ENCODE data around the gene CACNG7. TPM values are rescaled to one million over a fixed set of nuclear protein-coding genes. Genes with fewer than 3 reads are reported as not detected.

CACNG7 gene
- polyA plus RNA-seq, 1 donor from 2014 or later, result 27.8 TPM

DNA sequence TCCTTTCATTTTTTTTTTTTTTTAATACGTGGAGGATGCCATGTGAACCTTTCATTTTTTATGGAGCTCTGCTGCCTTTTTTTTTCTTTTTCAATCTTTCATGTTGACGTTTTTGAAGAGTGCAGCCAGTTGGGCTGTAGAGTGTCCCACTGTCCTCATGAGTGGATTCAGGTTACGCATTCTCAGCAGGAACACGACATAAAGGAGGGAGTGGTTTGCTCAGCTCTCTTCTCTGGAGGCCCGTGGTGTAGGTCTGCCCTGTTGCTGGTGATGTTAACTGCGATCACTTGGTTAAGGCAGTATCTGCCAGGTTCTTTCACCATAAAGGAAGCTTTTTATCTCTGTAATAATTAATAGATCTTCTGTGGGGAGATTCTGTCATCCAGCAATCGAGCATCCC, 27.0 kb downstream of the CACNG7 start:
- Histone ChIP-seq H3K4me3 (ENCODE audit: low read length) (no peak overlapping the region), H3K36me3 (ENCODE audit: insufficient read depth, low read length) (no peaks in the 10 kb centered on the region), H3K9me3 (ENCODE audit: low read length) (peaks cover 4% of the 10 kb centered on the region), H3K4me2 (ENCODE audit: low read length) (no peak overlapping the region), H3K27me3 (ENCODE audit: insufficient read depth, low read depth, low read length) (no peaks in the 10 kb centered on the region), H3K79me2 (replicated peaks; ENCODE audit: insufficient read depth, low read length) (no peaks in the 10 kb centered on the region), H3F3A (ENCODE audit: insufficient read depth, low read length, poor library complexity, severe bottlenecking) (no peaks in the 10 kb centered on the region), H3K27ac (ENCODE audit: low read length) (no peak overlapping the region), H3K9me2 (ENCODE audit: insufficient read depth, low read length) (no peaks in the 10 kb centered on the region), H4K20me1 (ENCODE audit: insufficient read depth) (no peaks in the 10 kb centered on the region), H3K9ac (ENCODE audit: low read length) (no peak overlapping the region), H2AFZ (ENCODE audit: low read depth, low read length) (no peak overlapping the region)
- TF ChIP-seq EP300 (conservative IDR thresholded peaks at IDR 0.05; ENCODE audit: poor library complexity, severe bottlenecking) (no peak), POLR2AphosphoS5 (IDR thresholded peaks at IDR 0.05) (no peak), SMC3 (conservative IDR thresholded peaks at IDR 0.05; ENCODE audit: poor library complexity) (no peak), MXI1 (conservative IDR thresholded peaks at IDR 0.05; ENCODE audit: poor library complexity, severe bottlenecking) (no peak), CTCF (IDR thresholded peaks at IDR 0.05; ENCODE audit: poor library complexity, severe bottlenecking) (no peak), TAF1 (IDR thresholded peaks at IDR 0.05; ENCODE audit: low read depth) (no peak), EZH2 (IDR thresholded peaks at IDR 0.05; ENCODE audit: borderline replicate concordance, insufficient read depth, low read length, poor library complexity, severe bottlenecking) (no peak), RAD21 (conservative IDR thresholded peaks at IDR 0.05) (no peak)
- TF ChIP-seq, protein P1, sequence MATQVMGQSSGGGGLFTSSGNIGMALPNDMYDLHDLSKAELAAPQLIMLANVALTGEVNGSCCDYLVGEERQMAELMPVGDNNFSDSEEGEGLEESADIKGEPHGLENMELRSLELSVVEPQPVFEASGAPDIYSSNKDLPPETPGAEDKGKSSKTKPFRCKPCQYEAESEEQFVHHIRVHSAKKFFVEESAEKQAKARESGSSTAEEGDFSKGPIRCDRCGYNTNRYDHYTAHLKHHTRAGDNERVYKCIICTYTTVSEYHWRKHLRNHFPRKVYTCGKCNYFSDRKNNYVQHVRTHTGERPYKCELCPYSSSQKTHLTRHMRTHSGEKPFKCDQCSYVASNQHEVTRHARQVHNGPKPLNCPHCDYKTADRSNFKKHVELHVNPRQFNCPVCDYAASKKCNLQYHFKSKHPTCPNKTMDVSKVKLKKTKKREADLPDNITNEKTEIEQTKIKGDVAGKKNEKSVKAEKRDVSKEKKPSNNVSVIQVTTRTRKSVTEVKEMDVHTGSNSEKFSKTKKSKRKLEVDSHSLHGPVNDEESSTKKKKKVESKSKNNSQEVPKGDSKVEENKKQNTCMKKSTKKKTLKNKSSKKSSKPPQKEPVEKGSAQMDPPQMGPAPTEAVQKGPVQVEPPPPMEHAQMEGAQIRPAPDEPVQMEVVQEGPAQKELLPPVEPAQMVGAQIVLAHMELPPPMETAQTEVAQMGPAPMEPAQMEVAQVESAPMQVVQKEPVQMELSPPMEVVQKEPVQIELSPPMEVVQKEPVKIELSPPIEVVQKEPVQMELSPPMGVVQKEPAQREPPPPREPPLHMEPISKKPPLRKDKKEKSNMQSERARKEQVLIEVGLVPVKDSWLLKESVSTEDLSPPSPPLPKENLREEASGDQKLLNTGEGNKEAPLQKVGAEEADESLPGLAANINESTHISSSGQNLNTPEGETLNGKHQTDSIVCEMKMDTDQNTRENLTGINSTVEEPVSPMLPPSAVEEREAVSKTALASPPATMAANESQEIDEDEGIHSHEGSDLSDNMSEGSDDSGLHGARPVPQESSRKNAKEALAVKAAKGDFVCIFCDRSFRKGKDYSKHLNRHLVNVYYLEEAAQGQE (IDR thresholded peaks at IDR 0.05; ENCODE audit: borderline replicate concordance), result no peak

- Histone ChIP-seq H3F3A (ENCODE audit: insufficient read depth, low read length, poor library complexity, severe bottlenecking) (no peaks in the 10 kb centered on the region), H3K27ac (ENCODE audit: low read length) (no peak overlapping the region), H3K27me3 (ENCODE audit: insufficient read depth, low read depth, low read length) (no peaks in the 10 kb centered on the region), H4K20me1 (ENCODE audit: insufficient read depth) (no peaks in the 10 kb centered on the region), H3K9me3 (ENCODE audit: low read length) (peaks cover 4% of the 10 kb centered on the region), H3K79me2 (replicated peaks; ENCODE audit: insufficient read depth, low read length) (no peaks in the 10 kb centered on the region), H3K9ac (ENCODE audit: low read length) (no peak overlapping the region), H3K9me2 (ENCODE audit: insufficient read depth, low read length) (no peaks in the 10 kb centered on the region), H3K36me3 (ENCODE audit: insufficient read depth, low read length) (no peaks in the 10 kb centered on the region), H2AFZ (ENCODE audit: low read depth, low read length) (no peak overlapping the region), H3K4me2 (ENCODE audit: low read length) (no peak overlapping the region), H3K4me3 (ENCODE audit: low read length) (no peak overlapping the region)
- TF ChIP-seq, protein P1 (IDR thresholded peaks at IDR 0.05; ENCODE audit: borderline replicate concordance), result no peak
- TF ChIP-seq MXI1 (conservative IDR thresholded peaks at IDR 0.05; ENCODE audit: poor library complexity, severe bottlenecking) (no peak), SMC3 (conservative IDR thresholded peaks at IDR 0.05; ENCODE audit: poor library complexity) (no peak), POLR2AphosphoS5 (IDR thresholded peaks at IDR 0.05) (no peak), CTCF (IDR thresholded peaks at IDR 0.05; ENCODE audit: poor library complexity, severe bottlenecking) (no peak), EP300 (conservative IDR thresholded peaks at IDR 0.05; ENCODE audit: poor library complexity, severe bottlenecking) (no peak), RAD21 (conservative IDR thresholded peaks at IDR 0.05) (no peak), EZH2 (IDR thresholded peaks at IDR 0.05; ENCODE audit: borderline replicate concordance, insufficient read depth, low read length, poor library complexity, severe bottlenecking) (no peak), TAF1 (IDR thresholded peaks at IDR 0.05; ENCODE audit: low read depth) (no peak)
Measured at GRCh38 chr19:53942001-53942786, 33.1 kb downstream of the CACNG7 start.
